Neural progenitor cell (in vitro differentiated cells): ENCODE data around the gene RORC. TPM values are rescaled to one million over a fixed set of nuclear protein-coding genes. Genes with fewer than 3 reads are reported as not detected.

Source experiments
- DNase-seq: peaks from one replicate; pipeline ENCODE4 v3.0.0-alpha.2; 2016; ENCODE audit warnings: low spot score
- H2AFZ ChIP-seq: fragments of 200-600 bp; sonication (generic); replicated peaks from 2 replicates; pipeline ENCODE4 v1.6.1; 2016; ENCODE audit warnings: antibody characterized with exemption
- H3F3A ChIP-seq: fragments of 200-600 bp; sonication (generic); 2 replicates; pipeline ENCODE4 v1.6.1; 2016; ENCODE audit warnings: antibody characterized with exemption, low read depth
- H3K27ac ChIP-seq: fragments of 200-600 bp; sonication (generic); 2 replicates; pipeline ENCODE4 v1.5.1; 2016; ENCODE audit warnings: mild to moderate bottlenecking
- H3K27me3 ChIP-seq: fragments of 200-600 bp; sonication (generic); 2 replicates; pipeline ENCODE4 v1.6.1; 2016; ENCODE audit warnings: mild to moderate bottlenecking, moderate library complexity
- H3K36me3 ChIP-seq: fragments of 200-600 bp; sonication (generic); 2 replicates; pipeline ENCODE4 v1.5.1; 2016
- H3K4me1 ChIP-seq: fragments of 200-600 bp; sonication (generic); 2 replicates; pipeline ENCODE4 v1.6.1; 2016; ENCODE audit warnings: mixed run types
- H3K4me2 ChIP-seq: fragments of 200-600 bp; sonication (generic); 2 replicates; pipeline ENCODE4 v1.6.1; 2016
- H3K4me3 ChIP-seq: fragments of 200-600 bp; sonication (generic); 2 replicates; pipeline ENCODE4 v1.5.1; 2016
- H3K79me2 ChIP-seq: fragments of 200-600 bp; sonication (generic); 2 replicates; pipeline ENCODE4 v1.6.1; 2016; ENCODE audit warnings: low read depth
- H3K9ac ChIP-seq: fragments of 200-600 bp; sonication (generic); 2 replicates; pipeline ENCODE4 v1.6.1; 2016
- H3K9me3 ChIP-seq: fragments of 200-600 bp; sonication (generic); 2 replicates; pipeline ENCODE4 v1.5.1; 2016; ENCODE audit warnings: low read depth
- H4K20me1 ChIP-seq: fragments of 200-600 bp; sonication (generic); 2 replicates; pipeline ENCODE4 v1.6.1; 2016; ENCODE audit warnings: low read depth
- H3K27ac Mint-ChIP-seq: 3 replicates; pipeline ENCODE4 v1.8.0; 2021; ENCODE audit warnings: mixed read lengths
- H3K27me3 Mint-ChIP-seq: 2 replicates; pipeline ENCODE4 v1.8.0; 2022; ENCODE audit warnings: low read depth, mild to moderate bottlenecking, inconsistent platforms, moderate library complexity, mixed read lengths; ENCODE audit not compliant: insufficient read depth
- H3K36me3 Mint-ChIP-seq: 3 replicates; pipeline ENCODE4 v1.8.0; 2021; ENCODE audit warnings: mixed read lengths
- H3K4me1 Mint-ChIP-seq: 3 replicates; pipeline ENCODE4 v1.8.0; 2021; ENCODE audit warnings: mixed read lengths
- H3K4me3 Mint-ChIP-seq: 3 replicates; pipeline ENCODE4 v1.8.0; 2021; ENCODE audit warnings: mild to moderate bottlenecking, moderate library complexity, mixed read lengths
- H3K9me3 Mint-ChIP-seq: 3 replicates; pipeline ENCODE4 v1.8.0; 2020; ENCODE audit warnings: mixed read lengths
- EZH2 ChIP-seq: fragments of 200-600 bp; sonication (generic); IDR thresholded peaks from 2 replicates; pipeline ENCODE4 v1.6.1; 2017; ENCODE audit warnings: antibody characterized with exemption, mild to moderate bottlenecking, moderate library complexity
- EZH2phosphoT487 ChIP-seq: fragments of 200-600 bp; sonication (generic); IDR thresholded peaks from 2 replicates; pipeline ENCODE4 v1.6.1; 2017; ENCODE audit warnings: antibody characterized with exemption
- total RNA-seq: library from RNA; depleted of rRNA; stranded (reverse); fragments of >200 nt; gene quantifications from 2 replicates; pipeline ENCODE4 v1.2.3, GENCODE V29; 2015; ENCODE audit warnings: low replicate concordance
- TF ChIP-seq, protein P1 (sequence below): fragments of 200-600 bp; sonication (generic); IDR thresholded peaks from 2 replicates; pipeline ENCODE4 v1.5.1; 2017; ENCODE audit warnings: antibody characterized with exemption, mild to moderate bottlenecking

The RORC gene
- total RNA-seq, 1 donor from 2014 or later, result not detected

DNA sequence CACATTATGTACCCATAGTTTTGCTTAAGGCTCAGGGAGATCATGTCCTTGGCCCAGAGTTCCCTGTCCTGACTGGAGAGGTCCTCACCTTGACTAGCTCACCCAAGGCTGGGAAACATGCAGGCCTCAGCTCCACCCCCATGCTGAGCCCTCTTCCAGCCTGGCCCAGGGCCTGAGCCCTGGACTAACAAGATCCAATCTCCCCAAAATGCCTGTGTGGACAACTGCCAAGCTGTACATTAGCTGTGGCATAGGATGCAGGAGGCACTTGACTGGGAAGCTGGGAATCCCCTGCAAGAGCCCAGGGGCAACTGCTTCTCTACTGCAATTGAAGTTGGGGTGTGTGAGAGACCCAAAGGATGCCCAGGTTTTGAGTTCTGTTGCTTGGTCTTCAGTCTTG, 28.4 kb downstream of the RORC start:
- Histone ChIP-seq H3K27me3 (no peaks in the 10 kb centered on the region), H3K4me2 (no peak overlapping the region), H3K9ac (no peak overlapping the region), H3K27ac (no peak overlapping the region), H3K36me3 (no peaks in the 10 kb centered on the region), H3F3A (peaks cover 10% of the 10 kb centered on the region), H3K9me3 (no peaks in the 10 kb centered on the region), H2AFZ (no peak overlapping the region), H3K79me2 (no peaks in the 10 kb centered on the region), H3K4me1 (peaks cover 10% of the 10 kb centered on the region), H3K4me3 (no peak overlapping the region), H4K20me1 (no peaks in the 10 kb centered on the region)
- Mint-ChIP-seq H3K9me3 (no peaks in the 10 kb centered on the region), H3K4me1 (peaks cover 15% of the 10 kb centered on the region), H3K4me3 (no peak overlapping the region), H3K27ac (no peak overlapping the region), H3K36me3 (no peaks in the 10 kb centered on the region), H3K27me3 (peaks cover 8% of the 10 kb centered on the region)
- DNase-seq, result no peak
- TF ChIP-seq EZH2 (no peak), EZH2phosphoT487 (no peak)
- TF ChIP-seq, protein P1, sequence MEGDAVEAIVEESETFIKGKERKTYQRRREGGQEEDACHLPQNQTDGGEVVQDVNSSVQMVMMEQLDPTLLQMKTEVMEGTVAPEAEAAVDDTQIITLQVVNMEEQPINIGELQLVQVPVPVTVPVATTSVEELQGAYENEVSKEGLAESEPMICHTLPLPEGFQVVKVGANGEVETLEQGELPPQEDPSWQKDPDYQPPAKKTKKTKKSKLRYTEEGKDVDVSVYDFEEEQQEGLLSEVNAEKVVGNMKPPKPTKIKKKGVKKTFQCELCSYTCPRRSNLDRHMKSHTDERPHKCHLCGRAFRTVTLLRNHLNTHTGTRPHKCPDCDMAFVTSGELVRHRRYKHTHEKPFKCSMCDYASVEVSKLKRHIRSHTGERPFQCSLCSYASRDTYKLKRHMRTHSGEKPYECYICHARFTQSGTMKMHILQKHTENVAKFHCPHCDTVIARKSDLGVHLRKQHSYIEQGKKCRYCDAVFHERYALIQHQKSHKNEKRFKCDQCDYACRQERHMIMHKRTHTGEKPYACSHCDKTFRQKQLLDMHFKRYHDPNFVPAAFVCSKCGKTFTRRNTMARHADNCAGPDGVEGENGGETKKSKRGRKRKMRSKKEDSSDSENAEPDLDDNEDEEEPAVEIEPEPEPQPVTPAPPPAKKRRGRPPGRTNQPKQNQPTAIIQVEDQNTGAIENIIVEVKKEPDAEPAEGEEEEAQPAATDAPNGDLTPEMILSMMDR, result no peak

DNA sequence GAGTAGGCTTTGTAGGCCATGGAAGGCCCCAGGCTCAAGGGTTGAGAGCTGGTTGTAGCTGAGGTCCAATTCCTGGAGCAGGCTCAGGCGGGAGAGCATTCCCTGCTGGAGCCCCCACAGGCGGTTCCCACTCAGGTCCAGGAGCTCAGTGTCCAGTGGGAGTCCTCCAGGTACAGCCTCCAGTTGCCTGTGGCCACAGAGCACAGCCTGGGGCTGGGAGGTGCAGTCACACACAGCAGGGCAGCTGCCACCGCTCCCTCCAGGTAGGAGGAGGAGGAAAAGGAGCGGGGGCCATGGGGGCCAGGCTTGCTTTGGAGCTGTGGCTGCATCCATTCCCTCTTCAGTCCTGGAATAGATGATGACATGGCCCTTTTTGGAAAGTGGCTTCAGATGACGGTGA, 29.2 kb downstream of the RORC start:
- H3K36me3 Mint-ChIP-seq, result no peaks in the 10 kb centered on the region
- H3K4me1 Mint-ChIP-seq, result peaks cover 15% of the 10 kb centered on the region
- peaks cover 10% of the 10 kb centered on the region for H3F3A ChIP-seq
- H3K27ac Mint-ChIP-seq, result no peak overlapping the region
- no peak overlapping the region for H3K4me3 ChIP-seq
- no peaks in the 10 kb centered on the region for H3K79me2 ChIP-seq
- no peak overlapping the region for H2AFZ ChIP-seq
- no peak overlapping the region for H3K9ac ChIP-seq
- H3K27me3 Mint-ChIP-seq, result peaks cover 8% of the 10 kb centered on the region
- no peak overlapping the region for H3K27ac ChIP-seq
- H3K4me2 ChIP-seq, result no peak overlapping the region
- no peaks in the 10 kb centered on the region for H3K9me3 ChIP-seq
- H3K36me3 ChIP-seq, result no peaks in the 10 kb centered on the region
- H3K9me3 Mint-ChIP-seq, result no peaks in the 10 kb centered on the region
- H3K4me1 ChIP-seq, result peaks cover 10% of the 10 kb centered on the region
- DNase-seq, result no peak
- TF ChIP-seq EZH2 (no peak), EZH2phosphoT487 (no peak)
- TF ChIP-seq, protein P1, result no peak
- no peak overlapping the region for H3K4me3 Mint-ChIP-seq
- no peaks in the 10 kb centered on the region for H3K27me3 ChIP-seq
- no peaks in the 10 kb centered on the region for H4K20me1 ChIP-seq

DNA sequence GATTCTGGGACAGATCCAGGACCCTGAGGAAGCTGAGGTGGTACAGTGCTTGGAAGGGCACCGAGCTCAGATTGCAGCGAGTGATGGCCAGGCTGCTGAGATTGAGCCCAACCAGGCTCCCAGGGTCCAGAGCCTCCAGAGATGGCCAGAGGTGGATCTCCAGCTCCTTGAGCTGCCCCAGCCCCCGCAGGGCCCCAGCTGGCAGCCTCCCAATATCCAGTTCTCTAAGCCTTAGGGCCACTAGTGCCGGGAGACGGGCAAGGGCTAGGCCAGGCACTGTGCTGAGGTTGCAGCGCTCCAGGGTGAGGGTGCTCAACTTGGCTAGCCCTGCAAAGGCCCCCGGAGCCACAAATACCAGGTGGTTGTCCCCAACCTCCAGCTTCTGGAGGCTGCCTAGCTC, 29.8 kb downstream of the RORC start:
- no peaks in the 10 kb centered on the region for H4K20me1 ChIP-seq
- H3K9me3 ChIP-seq, result no peaks in the 10 kb centered on the region
- Mint-ChIP-seq H3K27me3 (peaks cover 8% of the 10 kb centered on the region), H3K4me1 (peaks cover 15% of the 10 kb centered on the region), H3K9me3 (no peaks in the 10 kb centered on the region), H3K4me3 (no peak overlapping the region), H3K36me3 (no peaks in the 10 kb centered on the region), H3K27ac (no peak overlapping the region)
- no peaks in the 10 kb centered on the region for H3K27me3 ChIP-seq
- H3K79me2 ChIP-seq, result no peaks in the 10 kb centered on the region
- H3F3A ChIP-seq, result peaks cover 10% of the 10 kb centered on the region
- DNase-seq, result no peak
- H3K4me3 ChIP-seq, result no peak overlapping the region
- H3K4me1 ChIP-seq, result peaks cover 10% of the 10 kb centered on the region
- H2AFZ ChIP-seq, result no peak overlapping the region
- no peak overlapping the region for H3K27ac ChIP-seq
- TF ChIP-seq, protein P1, result no peak
- TF ChIP-seq EZH2phosphoT487 (no peak), EZH2 (no peak)
- no peak overlapping the region for H3K4me2 ChIP-seq
- no peak overlapping the region for H3K9ac ChIP-seq
- H3K36me3 ChIP-seq, result no peaks in the 10 kb centered on the region
